ENCODE results near the gene ANKS1B.
"Not testable (repeated sequence)": the region's sequence is repeated elsewhere in the genome, so short reads cannot be mapped to it uniquely, and the experiment has no call there.

The ANKS1B gene

DNA sequence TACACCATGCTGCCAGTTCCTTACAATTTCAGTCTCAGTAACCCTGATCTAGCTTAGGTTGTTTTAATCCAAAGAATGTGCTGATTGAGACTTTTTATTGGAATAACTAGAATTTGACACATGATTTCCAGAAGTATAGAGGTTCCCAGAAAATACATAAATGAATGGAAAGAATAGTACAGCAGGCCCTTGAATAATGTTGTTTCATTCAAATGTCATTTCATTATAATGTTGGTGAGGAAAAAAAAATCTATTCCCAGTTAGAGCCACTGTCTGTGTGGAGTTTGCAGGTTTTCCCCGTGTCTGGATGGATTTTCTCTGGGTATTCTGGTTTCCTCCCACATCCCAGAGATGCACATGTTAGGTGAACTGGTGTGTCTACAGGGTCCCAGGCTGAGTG, 610.7 kb downstream of the ANKS1B start:
- DNase-seq (ENCODE audit: low spot score): no peak

DNA sequence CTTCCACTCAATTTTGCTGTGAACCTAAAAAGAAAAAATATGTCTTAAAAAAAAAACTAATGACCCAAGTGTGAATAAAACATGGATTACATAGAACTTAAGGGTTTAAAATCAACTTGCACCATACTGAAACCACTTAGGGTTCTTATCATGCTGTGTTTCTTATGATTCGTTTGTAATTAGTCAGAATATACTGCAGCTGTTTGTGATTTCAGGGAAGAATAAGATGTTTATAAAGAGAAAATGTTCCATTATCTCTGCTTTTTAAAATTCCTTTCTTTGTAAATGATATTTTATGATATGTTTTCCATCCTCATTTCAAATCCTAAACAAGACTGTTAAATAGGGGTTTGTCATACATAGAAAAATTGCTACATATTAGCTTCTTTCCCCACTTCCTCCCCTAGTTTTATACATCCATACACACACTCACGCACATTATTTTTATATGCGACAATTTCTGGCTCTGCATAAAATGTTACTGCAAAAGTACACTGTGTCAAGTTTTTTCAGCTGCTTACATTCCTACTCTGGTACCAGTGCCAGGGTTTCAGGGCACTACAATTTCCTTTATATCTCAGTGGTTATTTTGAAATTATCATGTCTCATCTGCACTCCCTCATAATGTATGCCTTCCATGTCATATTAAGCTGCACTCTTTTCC, 612.3 kb downstream of the ANKS1B start:
- DNase-seq (ENCODE audit: low spot score): no peak

DNA sequence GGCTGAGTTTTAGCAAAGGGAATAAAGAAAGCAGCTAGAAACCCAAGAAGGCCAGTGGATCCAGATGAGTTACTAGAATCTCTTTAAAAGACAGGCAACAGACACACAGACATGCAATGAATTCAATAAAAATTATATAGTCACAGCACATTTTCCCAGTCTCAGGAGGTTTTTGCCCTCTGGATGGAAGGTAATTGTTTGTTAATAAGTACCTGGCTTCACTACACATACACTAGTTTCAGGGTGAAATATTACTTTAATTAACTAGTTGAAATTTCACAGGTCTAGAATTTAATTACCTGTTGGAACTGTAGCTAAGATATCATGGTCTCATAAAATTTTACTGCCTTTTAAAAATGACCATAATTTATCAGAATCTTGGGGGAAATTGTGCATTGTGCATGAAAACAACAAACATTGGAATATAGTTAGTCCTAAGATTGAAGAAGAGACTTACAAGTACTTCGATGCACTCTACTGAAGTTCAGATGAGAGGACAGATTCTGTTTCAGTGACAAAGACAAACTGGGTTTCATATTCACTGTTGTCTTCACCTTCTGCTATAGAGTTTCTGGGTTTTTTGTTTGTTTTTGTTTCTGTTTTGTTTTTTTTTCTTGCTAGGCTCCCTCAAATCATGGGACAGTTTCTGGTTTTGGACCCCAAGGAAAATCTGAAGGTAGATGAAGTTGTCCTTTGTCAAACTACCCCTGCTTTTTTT, 614.2 kb downstream of the ANKS1B start:
- DNase-seq (ENCODE audit: low spot score): no peak

DNA sequence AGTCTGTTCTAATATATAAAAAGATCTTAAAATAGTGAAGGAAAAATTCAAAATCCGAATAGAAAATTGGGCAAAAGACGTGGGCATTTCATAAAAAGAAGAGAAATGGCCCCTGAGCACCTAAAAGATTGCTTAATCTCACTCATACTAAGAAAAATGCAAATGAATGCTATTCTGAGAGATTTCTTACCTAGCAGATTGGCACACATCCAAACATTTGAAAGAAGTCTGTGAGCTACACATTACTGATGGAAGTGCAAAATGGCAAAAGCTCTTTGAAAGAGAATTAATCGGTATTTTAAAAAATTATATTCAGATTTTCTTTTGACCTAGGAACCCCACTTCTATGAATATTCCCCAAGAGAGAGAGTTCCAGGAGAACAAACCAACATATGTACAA, 617.6 kb downstream of the ANKS1B start:
- no peak for DNase-seq (ENCODE audit: low spot score)

DNA sequence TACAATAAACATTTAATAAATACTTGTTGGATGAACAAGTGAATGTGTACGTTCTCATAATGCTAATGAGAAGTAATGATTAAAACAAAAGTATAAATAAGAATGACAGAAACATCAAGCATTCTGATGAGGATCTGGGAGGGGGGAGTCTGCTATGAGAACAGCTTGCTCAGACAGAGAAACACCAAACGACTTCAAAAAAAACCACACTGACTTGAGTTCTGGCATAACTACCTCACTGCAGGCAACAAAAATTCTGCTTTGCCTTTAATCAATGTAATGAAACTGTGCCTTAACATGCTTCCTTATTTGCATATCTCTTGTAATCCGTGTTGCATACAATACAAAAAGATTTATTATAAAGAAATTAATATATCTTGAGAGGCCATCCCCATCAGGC, 632.5 kb downstream of the ANKS1B start:
- DNase-seq (ENCODE audit: low spot score): no peak

- no peak for DNase-seq (ENCODE audit: low spot score)
Measured at GRCh38 chr12:99343960-99344359, 640.8 kb downstream of the ANKS1B start.

DNA sequence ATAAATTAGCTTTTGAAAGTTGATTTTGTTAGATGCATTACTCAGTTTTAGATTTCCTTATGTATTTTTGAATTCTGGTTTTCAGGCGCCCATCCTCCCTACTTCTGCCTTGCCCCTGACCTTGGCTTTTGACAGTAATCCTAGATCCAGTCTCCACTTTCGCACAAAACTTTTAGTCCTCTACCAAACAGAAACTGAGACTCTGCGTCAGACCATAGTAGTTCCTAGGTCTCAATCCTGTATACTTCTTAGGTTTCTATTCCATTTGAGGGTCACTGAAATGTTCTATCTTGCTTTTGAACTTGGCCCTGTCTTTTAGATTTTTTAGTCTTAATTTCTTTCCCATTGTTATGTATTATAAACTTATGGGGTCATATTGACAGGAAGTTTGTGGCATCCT, 645.1 kb downstream of the ANKS1B start:
- no peak for DNase-seq (ENCODE audit: low spot score)

DNA sequence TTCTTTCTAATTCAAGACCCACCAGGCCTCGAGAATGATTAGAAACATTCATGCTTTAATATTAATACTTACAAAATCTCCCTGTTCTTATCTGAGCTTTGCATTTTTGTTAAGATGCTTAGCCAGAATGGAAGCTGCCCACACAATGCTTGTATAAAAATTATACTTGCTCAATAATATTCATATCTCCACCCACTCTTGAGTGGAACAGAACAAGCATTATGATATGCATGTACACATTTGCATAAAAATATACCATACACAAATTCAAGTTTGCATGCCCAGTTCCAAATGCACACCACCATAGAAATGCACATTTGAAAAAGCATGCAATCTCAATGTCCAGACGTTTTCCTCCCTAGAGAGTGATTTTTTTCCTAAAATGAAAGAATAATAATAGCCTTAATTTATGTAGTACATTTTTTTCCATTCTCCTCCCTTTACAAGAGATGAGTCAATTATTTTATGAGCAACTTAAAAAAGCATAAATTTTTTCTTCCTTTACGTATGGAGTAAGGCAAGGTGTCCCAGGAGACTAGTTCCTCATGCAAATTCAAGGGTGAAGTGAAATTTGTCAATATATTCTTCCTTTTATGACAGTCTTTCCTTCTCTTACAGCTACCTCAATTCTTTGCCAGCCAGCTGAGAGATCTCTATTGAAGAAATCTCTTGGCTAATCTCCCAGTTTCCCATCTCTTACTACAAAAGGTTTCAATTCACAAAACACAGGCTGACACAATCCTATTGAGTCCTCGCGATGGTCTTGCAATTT, 650.3 kb downstream of the ANKS1B start:
- DNase-seq (ENCODE audit: low spot score): no peak

DNA sequence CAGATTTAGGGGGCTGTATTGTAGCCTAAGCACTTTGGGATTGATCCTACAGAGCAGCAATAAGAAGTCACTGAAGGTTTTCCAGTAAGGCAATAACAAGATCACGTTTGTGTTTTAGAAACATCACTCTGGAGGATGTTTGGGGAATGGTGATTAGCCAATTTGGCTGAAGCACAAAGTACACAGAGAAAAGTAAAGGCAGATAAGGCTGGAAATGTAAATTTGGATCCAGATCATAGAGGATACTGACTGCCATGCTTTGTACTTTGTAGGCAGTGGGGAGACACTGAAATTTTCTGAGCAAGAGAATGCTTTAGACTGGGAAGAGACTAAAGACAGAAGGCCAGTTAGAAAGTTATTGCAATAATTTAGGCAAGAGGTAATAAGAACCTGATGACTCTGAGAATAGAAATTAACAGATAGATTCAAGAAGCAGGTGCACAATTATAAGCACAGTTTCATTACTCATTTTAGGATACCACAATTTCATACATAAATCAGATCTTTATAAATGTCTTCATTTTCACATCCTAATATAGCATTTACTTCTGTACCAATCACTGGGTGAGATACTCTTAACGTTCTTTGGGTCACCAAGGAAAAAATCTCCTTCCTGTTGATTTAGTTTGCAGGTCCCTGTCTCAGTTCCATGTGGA, 651.7 kb downstream of the ANKS1B start:
- no peak for DNase-seq (ENCODE audit: low spot score)

DNA sequence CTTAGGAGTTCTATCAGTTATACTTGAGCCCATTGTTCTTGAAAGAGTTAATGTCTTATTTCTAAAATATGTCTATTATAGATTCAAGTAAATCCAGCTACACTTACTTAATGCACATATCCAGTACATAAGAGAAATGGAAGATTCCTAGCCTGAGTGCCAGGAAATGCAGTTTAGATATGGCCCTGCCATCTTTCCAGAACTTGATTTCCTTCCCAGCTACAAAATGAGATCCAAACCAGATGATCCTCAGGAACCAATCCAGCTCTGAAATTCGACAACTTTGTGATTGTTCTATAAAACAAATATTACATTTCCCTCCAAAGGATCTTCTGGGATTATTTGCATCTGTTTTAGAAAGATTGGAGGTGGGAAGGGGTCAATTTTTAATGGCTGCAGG, 654.5 kb downstream of the ANKS1B start:
- no peak for DNase-seq (ENCODE audit: low spot score)

DNA sequence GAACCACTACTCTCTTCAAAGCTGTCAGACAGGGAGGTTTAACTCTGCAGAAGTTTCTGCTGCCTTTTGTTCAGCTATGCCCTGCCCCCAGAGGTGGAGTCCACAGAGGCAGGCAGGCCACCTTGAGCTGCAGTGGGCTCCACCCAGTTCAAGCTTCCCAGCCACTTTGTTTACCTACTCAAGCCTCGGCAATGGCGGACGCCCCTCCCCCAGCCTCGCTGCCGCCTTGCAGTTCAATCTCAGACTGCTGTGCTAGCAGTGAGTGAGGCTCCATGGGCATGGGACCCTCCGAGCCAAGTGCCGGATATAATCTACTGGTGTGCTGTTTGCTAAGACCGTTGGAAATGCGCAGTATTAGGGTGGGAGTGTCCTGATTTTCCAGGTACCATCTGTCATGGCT, 663.5 kb downstream of the ANKS1B start:
- not testable (repeated sequence) for DNase-seq (ENCODE audit: low spot score)

GRCh38 chr12:99311373-99311772, 673.4 kb downstream of the ANKS1B start:
- no peak for DNase-seq (ENCODE audit: low spot score)

GRCh38 chr12:99309812-99310211, 674.9 kb downstream of the ANKS1B start:
- DNase-seq (ENCODE audit: low spot score): no peak

DNA sequence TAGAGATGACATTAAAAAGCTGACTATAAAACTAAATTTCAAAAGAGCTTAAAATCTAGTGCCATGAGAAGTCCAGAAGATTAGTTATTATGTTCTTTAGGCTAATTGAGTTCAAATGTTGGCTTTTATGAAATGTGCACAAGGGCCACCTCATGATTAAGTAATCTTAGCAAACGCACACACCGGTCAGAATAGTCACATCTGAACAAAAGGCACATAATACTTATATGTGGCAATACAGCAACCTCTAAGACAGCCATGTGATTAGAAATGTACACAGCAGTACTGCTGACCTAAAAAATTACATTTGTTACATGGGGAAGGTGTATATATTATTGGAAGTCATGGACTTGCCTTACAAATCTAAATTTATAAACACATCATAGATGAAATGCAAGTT, 681.9 kb downstream of the ANKS1B start:
- DNase-seq (ENCODE audit: low spot score): no peak

DNA sequence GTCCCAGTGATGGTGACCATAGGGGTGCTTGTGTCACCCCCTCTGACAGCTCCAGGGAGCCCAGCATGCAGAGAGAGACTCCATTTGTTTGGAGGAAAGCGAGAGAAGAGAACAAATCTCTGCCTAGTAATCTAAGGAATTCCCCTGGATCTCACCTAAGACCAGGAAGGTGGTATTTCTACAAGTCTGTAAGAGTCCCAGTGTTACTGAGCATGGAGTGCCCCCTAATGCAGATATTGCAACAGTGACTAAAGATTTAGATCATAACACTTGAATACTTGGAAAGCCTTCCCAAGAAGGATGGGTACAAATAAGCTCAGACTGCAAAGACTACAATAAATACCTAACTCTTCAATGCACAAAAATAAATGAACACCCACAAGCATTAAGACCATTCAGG, 697.6 kb downstream of the ANKS1B start:
- no peak for DNase-seq (ENCODE audit: low spot score)

DNA sequence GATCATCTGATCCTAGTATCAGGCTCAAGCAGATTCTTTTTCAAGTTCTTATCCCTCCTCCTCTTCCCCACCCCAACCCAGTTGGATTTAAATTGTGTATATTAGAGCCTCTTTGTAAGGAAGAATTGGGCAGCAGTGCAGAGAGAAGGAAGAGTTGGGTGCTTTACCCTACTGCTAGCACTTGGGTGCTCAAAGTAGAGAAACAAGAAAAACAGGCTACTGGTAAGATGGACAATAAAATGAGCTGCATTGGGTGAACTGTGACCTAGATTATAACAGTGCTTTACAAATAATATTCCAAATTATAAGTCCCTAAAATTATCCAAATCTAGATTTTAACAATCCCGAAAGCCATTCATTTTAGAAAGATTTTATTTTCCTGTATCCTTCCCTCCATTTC, 700.6 kb downstream of the ANKS1B start:
- DNase-seq (ENCODE audit: low spot score): no peak

DNA sequence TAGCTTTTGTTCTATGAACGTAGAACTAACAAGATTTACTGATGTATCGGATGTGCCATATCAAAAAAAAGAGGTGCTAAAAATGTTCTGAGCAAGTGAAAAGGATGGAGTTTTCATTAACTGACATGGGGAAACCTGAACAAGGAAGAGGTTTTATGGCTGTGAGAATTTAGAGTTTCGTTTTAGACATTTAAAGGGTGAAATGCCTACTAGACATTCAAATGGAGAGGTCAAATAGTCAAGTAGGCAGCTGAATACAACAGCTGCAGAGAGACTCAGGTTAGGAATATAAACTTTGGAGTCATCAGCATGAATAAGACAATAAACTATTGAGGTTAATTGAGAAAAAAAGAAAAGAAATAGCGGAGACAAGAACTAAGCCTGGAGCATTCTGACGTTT, 702.1 kb downstream of the ANKS1B start:
- no peak for DNase-seq (ENCODE audit: low spot score)

DNA sequence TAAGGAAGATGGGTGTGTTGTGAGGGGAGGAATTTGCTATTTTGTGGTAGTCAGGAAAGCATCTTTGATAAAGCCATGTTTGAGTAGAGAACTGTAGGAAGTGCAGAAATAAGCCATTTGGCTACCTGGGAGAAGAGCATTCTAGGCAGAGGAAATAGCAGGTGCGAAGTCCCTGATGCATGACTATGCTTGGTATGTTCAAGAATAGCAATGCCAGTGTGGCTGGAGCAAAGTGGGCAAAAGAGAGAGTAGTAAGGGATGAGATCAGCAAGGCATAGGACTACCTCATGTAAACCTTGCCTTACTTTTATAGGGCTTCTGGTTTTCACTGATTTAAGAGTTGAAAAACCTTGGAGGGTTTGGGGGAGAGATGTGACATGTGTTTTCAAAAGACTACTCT, 702.6 kb downstream of the ANKS1B start:
- DNase-seq (ENCODE audit: low spot score): no peak

- no peak for DNase-seq (ENCODE audit: low spot score)
Measured at GRCh38 chr12:99281277-99281676, 703.5 kb downstream of the ANKS1B start.

GRCh38 chr12:99278899-99279298, 705.8 kb downstream of the ANKS1B start:
- no peak for DNase-seq (ENCODE audit: low spot score)

- DNase-seq (ENCODE audit: low spot score): no peak
Measured at GRCh38 chr12:99277591-99278379, 707.0 kb downstream of the ANKS1B start.

- no peak for DNase-seq (ENCODE audit: low spot score)
Measured at GRCh38 chr12:99271071-99271470, 713.7 kb downstream of the ANKS1B start.

Measured in GM03348 (cell line).